ENCODE data around the gene ZCCHC4.

The ZCCHC4 gene

GRCh38 chr4:25379591-25379990 is 67.0 kb downstream of the ZCCHC4 start:
- no peak for DNase-seq

DNA sequence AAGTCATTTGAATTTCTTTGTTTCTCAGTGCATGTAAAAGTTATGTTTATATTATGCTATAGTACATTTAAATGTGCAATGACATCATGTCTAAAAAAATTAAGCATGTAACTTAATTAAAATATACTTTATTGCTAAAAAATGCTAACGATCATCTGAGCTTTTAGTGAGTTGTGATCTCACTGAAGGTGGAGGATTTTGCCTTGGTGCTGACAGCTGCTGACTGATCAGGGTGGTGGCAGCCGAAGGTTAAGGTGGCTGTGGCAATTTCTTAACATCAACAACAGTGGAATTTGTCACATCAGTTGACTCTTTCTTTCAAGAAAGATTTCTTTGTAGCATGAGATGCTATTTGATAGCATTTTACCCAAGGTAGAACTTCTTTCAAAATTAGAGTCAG is 71.1 kb downstream of the ZCCHC4 start:
- DNase-seq = no peak

DNA sequence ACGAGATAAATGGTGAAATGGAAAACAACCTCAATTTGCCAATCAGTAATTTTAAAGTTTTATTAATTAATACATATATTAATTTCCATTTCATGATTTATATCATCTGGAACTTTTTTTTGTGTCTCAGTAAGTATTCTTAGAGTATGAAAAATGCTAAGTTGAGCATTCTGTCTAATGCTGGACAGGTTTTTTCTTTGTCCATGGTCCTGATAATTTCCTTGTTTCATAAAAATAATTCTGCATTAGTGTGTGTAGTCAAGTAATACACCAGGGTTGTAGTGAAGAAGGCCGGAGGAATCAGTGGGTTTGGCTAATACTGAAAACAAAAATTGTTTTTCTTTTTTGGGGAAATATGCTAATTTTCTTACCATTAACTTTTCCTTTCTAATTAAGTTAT is 74.4 kb downstream of the ZCCHC4 start:
- no peak for DNase-seq

DNA sequence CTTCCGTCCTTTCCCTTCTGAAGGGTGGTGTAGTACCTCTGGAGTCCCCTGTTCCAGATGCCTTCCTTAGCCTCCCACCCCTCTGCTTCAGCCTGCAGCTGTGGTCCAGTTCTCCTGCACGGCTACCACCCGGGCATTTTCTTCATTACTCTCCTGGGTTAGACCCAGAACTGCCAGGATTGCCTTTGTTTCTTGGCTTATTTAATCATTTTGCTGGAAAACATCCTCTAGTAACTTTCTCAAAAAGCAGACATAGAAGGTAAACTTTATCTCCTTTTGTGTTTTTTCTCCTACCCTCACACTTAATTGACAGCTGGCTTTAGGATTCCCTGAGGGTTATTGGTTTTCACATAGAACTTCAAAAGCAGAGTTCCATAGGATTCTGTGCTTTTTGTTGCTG is 84.7 kb downstream of the ZCCHC4 start:
- DNase-seq = no peak

DNA sequence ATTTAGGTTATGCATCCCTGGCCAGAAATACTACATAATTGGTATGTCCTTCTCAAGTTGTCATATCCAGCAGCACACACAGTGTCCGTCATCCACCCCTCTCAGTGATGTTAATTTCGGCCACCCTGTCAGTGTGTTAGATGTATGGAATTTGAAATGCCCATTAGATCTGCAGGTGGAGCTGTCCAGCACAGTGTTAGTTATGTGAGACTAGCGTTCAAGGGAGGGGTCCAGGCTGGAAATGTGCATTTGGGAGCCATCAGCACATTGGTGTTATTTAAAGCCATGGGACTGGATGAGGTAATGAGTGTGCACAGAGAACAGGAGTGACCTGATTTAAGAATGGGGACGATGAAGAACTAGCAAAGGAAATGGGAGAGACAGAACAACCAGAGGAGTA is 86.9 kb downstream of the ZCCHC4 start:
- no peak for DNase-seq

- DNase-seq = no peak
These were observed 88.5 kb downstream of the ZCCHC4 start for GRCh38 chr4:25401066-25401465.

DNA sequence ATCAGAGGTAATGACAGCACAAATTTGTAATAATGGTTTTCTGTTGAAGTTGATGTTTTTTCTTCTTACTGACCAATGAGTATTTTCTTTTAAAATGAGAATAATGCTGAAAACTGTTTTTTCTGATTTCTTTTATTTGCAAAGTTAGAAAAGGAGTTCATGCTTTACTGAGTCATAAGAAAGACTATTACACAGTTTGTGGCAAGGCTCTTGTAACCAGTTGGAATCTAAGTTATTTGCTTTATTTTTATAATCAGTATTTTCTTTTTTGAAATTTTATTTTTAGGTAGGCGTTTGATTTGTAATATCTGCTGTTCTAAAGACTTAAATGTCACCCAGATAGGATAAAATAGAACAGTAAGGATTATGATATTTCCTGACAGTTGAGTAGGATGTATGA is 89.9 kb downstream of the ZCCHC4 start:
- DNase-seq = no peak

- DNase-seq = no peak
These were observed 91.1 kb downstream of the ZCCHC4 start for GRCh38 chr4:25403699-25404098.

DNA sequence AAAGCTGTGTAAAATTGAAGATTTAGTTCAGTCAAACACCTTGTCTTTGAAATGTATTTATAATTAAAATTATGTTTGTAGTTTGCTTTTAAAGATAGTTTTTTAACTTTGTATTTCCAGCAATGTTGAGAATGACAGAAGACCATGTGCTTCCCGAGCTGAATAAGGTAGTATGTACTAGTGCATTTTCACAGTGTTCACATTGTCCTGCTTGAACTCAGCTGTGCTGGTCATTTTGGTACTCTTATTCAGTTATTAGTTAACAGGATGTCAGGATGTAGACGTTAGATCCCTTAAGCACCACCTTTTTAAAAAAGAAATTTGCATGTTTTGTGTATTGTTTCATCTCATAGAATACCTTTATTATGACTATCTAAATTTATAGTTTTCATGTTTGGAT is 92.9 kb downstream of the ZCCHC4 start:
- DNase-seq = no peak

GRCh38 chr4:25406081-25406692 is 93.6 kb downstream of the ZCCHC4 start:
- no peak for DNase-seq

DNA sequence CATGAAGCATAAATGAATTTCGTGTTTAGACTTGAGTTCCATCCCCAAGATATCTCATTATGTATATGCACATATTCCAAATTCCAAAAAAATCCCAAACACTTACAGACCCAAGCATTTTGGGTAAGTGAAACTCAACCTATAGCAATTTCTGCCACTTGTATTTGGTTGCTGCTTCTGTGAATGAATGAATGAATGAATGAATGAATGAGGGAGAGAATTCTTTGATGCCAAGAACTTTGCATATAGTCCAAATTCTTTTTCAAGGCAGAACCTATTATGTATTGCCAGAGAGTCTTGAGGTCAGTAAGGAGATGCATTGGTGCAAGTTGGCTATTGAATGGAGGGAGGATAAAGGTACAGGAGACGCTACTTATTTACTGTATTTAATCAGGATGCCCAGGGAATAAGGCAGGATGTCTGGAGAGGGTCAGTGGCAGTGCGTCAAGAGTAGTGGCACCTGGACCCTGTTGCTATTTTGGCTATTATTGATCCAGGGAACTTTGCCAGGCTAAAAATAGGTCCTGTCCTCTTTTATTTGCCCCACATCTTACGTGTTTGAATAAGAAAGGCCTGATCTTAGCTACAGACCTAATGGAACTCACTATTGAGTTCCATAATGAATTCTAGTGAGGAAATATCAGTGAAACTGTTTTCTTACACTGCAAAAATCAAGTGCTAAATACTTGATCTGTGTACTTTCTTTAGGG is 98.4 kb downstream of the ZCCHC4 start:
- DNase-seq = no peak

DNA sequence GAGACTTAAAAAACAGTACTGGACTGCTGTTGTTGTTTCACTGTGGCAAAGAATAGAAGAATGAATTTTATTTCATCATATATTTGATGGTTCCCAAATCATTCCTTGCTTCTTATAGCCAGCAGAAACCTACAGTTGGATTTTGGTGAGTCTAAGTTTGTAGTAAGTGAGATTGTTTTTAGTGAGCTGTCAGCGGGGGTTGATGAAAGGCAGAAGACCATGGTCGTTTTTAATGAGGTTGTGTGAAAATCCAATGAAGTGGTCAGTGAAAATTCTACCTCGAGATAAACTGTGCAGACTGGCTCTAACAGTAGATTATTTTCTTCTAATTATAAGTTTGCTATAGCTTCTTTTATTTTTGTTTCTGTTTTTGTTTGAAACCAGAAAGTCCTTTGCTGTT is 100.7 kb downstream of the ZCCHC4 start:
- no peak for DNase-seq

DNA sequence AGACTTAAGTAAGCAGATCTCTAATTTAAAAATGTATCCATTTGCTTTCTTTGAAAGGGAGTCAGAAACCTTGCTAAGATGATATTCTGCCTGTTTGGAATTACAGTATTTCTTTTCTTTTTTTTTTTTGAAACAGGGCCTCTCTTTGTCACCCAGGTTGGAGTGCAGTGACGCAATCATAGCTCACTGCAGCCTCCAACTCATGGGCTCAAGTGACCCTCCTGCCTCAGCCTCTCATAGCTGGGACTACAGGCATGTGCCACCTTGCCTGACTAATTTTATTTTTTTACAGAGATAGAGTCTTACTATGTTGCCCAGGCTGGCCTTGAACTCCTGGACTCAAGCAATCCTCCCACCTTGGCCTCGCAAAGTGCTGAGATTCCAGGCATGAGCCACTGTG is 104.4 kb downstream of the ZCCHC4 start:
- DNase-seq = no peak

Data from activated CD4-positive, CD25-positive, alpha-beta regulatory T cell (primary cell).